Retinal pigment epithelial cell (primary cell): Measurements from ENCODE around the gene CCDC116.

Experiments used
- DNase-seq: peaks from one replicate; pipeline ENCODE4 v3.0.0-alpha.2; 2010; ENCODE audit warnings: low read depth
- H3K4me3 ChIP-seq: 2 replicates; pipeline ENCODE4 v1.5.1; 2011; ENCODE audit warnings: mild to moderate bottlenecking, low read length, control low read depth, moderate library complexity
- TF ChIP-seq, protein P1 (sequence below): conservative IDR thresholded peaks from 2 replicates; pipeline ENCODE4 v1.5.1; 2011; ENCODE audit warnings: low read depth, low read length, control low read depth, inconsistent platforms

The CCDC116 gene

DNA sequence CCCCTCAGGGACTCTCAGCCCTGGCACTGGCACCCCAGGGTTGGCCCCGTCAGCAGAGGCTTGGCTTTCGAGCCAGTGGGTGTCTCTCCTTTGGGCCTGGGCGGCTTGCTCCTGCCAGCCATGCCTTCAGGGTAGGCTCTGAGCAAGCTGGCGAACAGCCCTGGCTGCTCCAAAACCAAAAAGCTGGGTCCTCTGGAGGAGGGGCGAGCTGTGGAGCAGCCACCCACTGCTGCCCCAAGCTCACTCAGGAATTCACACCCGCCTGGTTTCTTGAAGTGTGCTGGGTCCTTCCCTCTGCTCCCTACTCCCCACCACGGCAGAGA lies 9.0 kb upstream of the CCDC116 start:
- TF ChIP-seq, protein P1, sequence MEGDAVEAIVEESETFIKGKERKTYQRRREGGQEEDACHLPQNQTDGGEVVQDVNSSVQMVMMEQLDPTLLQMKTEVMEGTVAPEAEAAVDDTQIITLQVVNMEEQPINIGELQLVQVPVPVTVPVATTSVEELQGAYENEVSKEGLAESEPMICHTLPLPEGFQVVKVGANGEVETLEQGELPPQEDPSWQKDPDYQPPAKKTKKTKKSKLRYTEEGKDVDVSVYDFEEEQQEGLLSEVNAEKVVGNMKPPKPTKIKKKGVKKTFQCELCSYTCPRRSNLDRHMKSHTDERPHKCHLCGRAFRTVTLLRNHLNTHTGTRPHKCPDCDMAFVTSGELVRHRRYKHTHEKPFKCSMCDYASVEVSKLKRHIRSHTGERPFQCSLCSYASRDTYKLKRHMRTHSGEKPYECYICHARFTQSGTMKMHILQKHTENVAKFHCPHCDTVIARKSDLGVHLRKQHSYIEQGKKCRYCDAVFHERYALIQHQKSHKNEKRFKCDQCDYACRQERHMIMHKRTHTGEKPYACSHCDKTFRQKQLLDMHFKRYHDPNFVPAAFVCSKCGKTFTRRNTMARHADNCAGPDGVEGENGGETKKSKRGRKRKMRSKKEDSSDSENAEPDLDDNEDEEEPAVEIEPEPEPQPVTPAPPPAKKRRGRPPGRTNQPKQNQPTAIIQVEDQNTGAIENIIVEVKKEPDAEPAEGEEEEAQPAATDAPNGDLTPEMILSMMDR, result no peak

DNA sequence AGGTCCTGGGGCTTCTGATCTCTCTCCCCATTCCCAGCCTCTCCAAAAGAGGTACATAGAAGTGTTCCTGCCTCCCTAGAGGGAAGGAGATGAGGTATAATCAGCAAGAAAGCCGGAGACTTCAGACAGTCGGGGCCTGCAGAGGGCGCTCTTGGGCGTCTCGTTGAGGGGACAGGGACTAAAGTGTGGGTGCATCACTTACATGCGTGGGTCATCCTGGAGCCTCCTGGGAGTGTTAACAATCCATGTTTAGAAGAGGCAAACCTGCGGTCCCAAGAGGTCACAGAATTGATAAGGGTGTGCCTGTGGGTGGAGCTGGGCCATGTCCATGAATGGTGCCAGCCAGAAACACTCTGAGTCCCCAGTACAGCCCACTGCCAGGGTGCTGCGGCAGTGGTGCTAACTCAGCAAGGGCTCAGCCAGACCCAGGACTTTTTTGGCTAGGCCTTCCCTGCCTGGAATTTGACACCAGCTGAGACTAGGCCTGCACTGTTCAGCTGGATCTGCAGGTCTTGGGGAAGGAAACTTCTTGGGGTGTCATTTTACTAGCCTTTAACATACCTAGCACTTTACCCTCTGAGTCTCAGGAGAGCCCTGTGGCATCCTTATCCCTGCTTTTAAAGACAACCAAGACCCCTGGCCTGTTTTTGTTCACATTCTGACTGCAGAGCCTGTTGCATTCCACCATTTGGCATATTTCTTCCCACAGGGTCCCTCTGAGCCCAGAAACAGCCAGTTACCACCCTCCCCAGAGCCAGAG lies 8.3 kb upstream of the CCDC116 start:
- no peak for DNase-seq
- TF ChIP-seq, protein P1, result peak; percentile 73
- H3K4me3 ChIP-seq, result no peak overlapping the region

More for the DNA sequence above, 9.0 kb upstream of the CCDC116 start:
- no peak for DNase-seq
- H3K4me3 ChIP-seq, result no peak overlapping the region

DNA sequence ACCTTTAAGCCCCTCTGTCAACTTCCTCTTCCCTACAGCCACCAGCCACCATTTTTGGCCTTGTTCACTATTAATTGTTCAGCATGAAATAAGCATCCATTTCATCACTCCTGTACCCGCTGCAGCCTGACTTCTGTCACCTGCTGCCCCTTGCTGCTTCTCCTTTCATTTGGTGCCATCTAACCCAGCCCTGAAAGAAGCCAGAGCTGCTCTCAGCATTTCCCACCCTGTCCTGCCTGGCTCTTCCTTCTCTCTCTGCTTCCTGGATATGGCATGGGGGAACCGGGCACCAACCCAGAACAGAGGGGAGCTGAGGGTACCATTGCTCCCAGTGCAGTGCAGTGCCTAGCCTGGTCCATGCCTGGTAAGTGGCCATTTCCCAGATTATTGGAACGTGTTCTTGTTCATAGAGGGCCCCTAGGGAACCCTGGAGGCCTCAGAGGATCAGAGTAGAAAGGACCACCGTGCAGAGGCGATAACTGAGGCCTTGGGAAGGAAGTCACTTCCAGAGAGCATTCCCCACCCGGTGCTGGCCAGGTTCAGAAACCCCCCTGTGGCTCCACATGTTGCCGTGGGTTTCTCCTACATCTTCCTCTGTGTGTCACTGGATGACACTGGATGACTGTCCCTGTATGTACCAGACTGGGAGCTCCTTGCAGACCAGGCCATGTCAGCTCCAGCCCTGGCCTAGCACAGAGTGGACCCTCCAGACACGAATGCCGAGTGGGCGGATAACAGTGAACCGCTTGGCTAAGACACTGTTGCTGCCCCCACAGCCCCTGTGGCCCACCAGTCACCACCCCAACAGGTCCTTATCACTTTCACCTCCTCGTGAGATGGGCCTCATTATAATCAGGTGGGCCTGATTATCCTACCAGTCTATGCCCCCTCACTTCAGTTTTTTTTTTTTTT lies 7.4 kb upstream of the CCDC116 start:
- TF ChIP-seq, protein P1, result no peak
- H3K4me3 ChIP-seq, result no peak overlapping the region
- DNase-seq, result no peak

- no peak for DNase-seq
- TF ChIP-seq, protein P1, result no peak
- no peak overlapping the region for H3K4me3 ChIP-seq
Observed at GRCh38 chr22:21626073-21626734, 6.4 kb upstream of the CCDC116 start.

DNA sequence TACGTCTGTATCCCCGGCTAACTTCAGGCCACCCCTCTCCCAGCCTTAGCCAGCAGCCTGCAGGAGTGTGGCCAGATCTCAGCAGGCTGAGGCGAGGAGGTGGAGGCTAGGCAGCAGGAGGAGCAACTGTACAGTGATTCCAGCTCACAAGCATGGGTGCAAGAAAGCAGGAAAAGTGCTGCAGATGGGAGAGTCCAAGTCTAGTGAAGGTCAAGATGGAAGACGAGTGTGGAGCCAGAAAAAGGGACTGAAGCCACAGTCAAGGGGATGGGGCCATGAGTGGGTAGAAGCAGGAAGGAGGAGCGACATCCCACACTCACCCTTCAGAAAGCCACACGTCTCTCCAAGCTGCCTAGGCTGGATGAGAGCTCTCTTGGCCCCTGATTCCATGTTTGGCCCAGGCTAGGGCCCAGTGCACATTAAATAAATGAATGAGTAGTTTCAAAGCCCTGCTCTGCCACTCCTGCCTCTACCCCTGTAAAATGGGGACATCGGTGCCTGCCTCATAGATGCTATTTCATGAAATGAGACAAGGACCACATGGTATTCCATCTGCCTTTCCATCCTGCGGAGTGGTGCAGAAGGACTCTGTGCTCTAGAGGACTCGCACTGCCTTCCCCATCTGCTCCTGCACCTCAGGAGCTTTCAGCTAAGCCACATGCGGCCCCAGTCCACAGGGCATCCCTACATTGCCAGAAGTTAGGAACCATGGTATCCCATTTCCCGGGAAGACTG lies 5.7 kb upstream of the CCDC116 start:
- TF ChIP-seq, protein P1, result no peak
- DNase-seq, result no peak
- H3K4me3 ChIP-seq, result no peak overlapping the region

DNA sequence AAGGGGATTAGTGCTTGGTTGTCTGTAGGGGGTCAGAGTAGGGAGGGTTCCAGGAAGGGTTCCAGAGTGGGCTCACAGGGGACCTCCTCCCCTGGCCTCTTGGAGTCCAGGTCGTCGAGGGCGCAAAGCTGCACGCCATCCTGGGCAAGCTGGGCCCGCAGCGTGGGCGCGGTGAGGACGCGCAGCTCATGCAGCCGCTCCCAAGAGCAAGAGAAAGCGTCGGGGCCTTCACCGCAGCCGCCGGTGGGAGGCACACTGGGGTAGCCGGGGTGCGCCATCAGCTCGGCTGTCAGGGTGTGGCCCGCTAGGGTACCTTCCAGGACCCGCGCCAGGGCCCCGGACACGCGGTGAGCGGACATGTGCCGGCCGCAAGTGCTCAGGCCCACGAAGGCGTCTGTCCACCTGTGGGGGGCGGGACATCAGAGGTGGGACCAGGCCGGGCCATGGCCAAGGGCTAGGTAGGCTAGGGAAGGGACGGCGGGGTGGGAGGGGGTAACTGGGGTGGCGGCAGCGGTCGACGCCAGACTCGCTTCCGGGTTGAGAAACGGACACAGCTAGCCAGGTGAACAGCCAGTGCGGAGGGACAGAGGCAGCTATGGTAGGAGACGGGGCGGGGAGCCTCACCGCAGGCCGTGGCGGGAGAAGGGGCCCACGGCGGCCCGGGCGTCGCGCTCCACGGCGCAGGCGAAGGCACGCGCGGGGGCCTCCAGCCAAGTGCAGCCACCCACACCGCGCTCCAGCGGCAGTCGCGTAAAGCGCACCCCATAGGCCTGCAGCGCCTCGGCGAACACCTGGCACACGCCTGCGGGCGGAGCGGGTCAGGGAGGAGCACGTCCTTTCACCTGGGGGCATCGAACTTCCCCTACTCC lies 3.9 kb upstream of the CCDC116 start:
- H3K4me3 ChIP-seq, result peak overlapping the region; percentile 81
- no peak for DNase-seq
- TF ChIP-seq, protein P1, result no peak
